ENCODE measurements around the gene ELMO3.

ELMO3 gene

DNA sequence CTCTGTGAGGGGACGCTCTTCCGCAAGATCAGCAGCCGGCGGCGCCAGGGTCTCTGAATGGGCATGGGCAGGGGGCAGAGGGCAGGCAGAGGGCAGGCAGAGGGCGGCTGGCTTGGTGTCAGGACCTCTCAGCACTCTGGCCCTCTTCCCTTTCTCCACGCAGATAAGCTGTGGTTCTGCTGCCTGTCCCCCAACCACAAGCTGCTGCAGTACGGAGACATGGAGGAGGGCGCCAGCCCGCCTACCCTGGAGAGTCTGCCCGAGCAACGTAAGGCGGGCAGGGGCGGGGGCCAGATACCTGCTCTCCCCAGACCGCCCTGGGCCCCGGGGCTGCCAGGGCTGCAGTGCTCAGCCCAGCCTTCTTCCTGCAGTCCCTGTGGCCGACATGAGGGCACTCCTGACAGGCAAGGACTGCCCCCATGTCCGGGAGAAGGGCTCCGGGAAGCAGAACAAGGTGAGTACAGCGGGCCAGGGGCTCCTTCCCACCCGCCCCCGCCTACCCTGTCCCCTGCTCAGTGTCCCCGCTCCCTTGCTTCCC lies 4.1 kb downstream of the ELMO3 start:
- Histone ChIP-seq H3K9me3 (no peaks in the 10 kb centered on the region), H3K4me1 (peaks cover 9% of the 10 kb centered on the region), H3K27me3 (no peaks in the 10 kb centered on the region), H3K36me3 (peaks cover 21% of the 10 kb centered on the region), H3K4me3 (ENCODE audit: low read depth, low read length) (no peak overlapping the region)
- TF ChIP-seq, protein P1, sequence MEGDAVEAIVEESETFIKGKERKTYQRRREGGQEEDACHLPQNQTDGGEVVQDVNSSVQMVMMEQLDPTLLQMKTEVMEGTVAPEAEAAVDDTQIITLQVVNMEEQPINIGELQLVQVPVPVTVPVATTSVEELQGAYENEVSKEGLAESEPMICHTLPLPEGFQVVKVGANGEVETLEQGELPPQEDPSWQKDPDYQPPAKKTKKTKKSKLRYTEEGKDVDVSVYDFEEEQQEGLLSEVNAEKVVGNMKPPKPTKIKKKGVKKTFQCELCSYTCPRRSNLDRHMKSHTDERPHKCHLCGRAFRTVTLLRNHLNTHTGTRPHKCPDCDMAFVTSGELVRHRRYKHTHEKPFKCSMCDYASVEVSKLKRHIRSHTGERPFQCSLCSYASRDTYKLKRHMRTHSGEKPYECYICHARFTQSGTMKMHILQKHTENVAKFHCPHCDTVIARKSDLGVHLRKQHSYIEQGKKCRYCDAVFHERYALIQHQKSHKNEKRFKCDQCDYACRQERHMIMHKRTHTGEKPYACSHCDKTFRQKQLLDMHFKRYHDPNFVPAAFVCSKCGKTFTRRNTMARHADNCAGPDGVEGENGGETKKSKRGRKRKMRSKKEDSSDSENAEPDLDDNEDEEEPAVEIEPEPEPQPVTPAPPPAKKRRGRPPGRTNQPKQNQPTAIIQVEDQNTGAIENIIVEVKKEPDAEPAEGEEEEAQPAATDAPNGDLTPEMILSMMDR (IDR thresholded peaks at IDR 0.05; ENCODE audit: low read depth, low read length): no peak
- no peak for DNase-seq

GRCh38 chr16:67204076-67204475 lies 5.1 kb downstream of the ELMO3 start:
- Histone ChIP-seq H3K27me3 (no peaks in the 10 kb centered on the region), H3K9me3 (no peaks in the 10 kb centered on the region), H3K4me3 (ENCODE audit: low read depth, low read length) (no peak overlapping the region), H3K4me1 (peaks cover 13% of the 10 kb centered on the region), H3K36me3 (peaks cover 15% of the 10 kb centered on the region; the same call in 1 of the 2 replicates)
- DNase-seq: no peak
- TF ChIP-seq, protein P1 (IDR thresholded peaks at IDR 0.05; ENCODE audit: low read depth, low read length): no peak

DNA sequence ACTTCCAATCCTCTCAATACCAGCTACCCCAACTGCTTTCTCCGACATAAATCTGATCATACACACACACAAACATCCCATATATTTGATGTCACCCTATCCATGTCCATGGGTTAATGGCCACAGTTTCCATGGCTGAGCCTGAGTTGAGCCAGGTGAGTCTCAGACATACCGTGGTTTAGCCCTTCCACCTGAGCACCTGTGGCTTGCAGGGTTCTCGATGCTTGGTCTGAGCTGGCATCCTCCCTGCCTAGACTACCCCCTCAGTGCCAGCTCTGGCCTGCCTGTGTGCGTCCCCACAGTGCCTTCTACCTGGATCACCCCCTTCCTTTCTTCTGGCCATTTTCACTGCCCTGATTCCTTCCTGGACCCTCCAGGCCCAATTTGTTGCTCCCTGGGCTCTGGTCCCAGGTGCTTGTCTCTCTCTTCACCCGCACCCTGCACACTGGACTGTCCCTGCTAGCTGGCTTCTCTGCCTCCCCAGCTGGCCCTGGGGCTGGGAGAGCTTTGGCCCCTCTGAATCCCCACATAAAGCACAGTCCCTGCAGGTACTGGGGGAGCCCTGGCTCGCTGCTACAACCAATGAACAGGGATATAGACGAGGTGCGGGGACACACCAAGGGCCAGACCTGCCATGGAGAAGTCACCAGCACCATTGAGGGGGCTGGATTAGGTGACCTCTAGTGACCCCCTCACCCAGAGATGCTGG lies 7.4 kb downstream of the ELMO3 start:
- DNase-seq: no peak
- Histone ChIP-seq H3K9me3 (no peaks in the 10 kb centered on the region), H3K36me3 (peaks cover 10% of the 10 kb centered on the region; the same call in 1 of the 2 replicates), H3K27me3 (no peaks in the 10 kb centered on the region), H3K4me3 (ENCODE audit: low read depth, low read length) (no peak overlapping the region), H3K4me1 (peaks cover 13% of the 10 kb centered on the region)
- TF ChIP-seq, protein P1 (IDR thresholded peaks at IDR 0.05; ENCODE audit: low read depth, low read length): no peak

GRCh38 chr16:67206838-67207248 lies 7.9 kb downstream of the ELMO3 start:
- TF ChIP-seq, protein P1 (IDR thresholded peaks at IDR 0.05; ENCODE audit: low read depth, low read length): no peak
- H3K4me3 ChIP-seq (ENCODE audit: low read depth, low read length): no peak overlapping the region
- H3K27me3 ChIP-seq: no peaks in the 10 kb centered on the region
- H3K36me3 ChIP-seq: peaks cover 5% of the 10 kb centered on the region; the same call in 1 of the 2 replicates
- DNase-seq: no peak
- H3K9me3 ChIP-seq: no peaks in the 10 kb centered on the region
- peaks cover 13% of the 10 kb centered on the region for H3K4me1 ChIP-seq

GRCh38 chr16:67207249-67208091 lies 8.5 kb downstream of the ELMO3 start:
- Histone ChIP-seq H3K4me1 (peaks cover 13% of the 10 kb centered on the region), H3K27me3 (no peaks in the 10 kb centered on the region), H3K36me3 (no peaks in the 10 kb centered on the region; the same call in 1 of the 2 replicates), H3K9me3 (no peaks in the 10 kb centered on the region), H3K4me3 (ENCODE audit: low read depth, low read length) (no peak overlapping the region; the same call in 1 of the 2 replicates)
- DNase-seq: peak; percentile 57
- TF ChIP-seq, protein P1 (IDR thresholded peaks at IDR 0.05; ENCODE audit: low read depth, low read length): no peak

All from BE2C (cell line).